Measurements from ENCODE around the gene SLC25A42.

GRCh38 chr19:19134687-19135158 lies 70.9 kb downstream of the SLC25A42 start:
- TF ChIP-seq, protein P1, sequence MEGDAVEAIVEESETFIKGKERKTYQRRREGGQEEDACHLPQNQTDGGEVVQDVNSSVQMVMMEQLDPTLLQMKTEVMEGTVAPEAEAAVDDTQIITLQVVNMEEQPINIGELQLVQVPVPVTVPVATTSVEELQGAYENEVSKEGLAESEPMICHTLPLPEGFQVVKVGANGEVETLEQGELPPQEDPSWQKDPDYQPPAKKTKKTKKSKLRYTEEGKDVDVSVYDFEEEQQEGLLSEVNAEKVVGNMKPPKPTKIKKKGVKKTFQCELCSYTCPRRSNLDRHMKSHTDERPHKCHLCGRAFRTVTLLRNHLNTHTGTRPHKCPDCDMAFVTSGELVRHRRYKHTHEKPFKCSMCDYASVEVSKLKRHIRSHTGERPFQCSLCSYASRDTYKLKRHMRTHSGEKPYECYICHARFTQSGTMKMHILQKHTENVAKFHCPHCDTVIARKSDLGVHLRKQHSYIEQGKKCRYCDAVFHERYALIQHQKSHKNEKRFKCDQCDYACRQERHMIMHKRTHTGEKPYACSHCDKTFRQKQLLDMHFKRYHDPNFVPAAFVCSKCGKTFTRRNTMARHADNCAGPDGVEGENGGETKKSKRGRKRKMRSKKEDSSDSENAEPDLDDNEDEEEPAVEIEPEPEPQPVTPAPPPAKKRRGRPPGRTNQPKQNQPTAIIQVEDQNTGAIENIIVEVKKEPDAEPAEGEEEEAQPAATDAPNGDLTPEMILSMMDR (IDR thresholded peaks at IDR 0.05; ENCODE audit: extremely low read depth in 1 of 2, insufficient read depth in 1 of 2, low read depth in 1 of 2, low read length in 2 of 2) = no peak
- no peak for TF ChIP-seq POLR2A (IDR thresholded peaks at IDR 0.05; ENCODE audit: low read depth, low read length)
- TF ChIP-seq MYC (IDR thresholded peaks at IDR 0.05; ENCODE audit: low read depth, low read length) = no peak
- no peak for TF ChIP-seq EZH2 (IDR thresholded peaks at IDR 0.05; ENCODE audit: borderline replicate concordance, low read depth, low read length, severe bottlenecking)
- no peak for TF ChIP-seq POLR2AphosphoS5 (IDR thresholded peaks at IDR 0.05; ENCODE audit: insufficient read depth, low read depth, low read length)
- TF ChIP-seq FOS (IDR thresholded peaks at IDR 0.05; ENCODE audit: borderline replicate concordance, insufficient read depth, low read length) = no peak
